ENCODE results near the gene PRKCSH.
"Not testable (repeated sequence)": the region's sequence is repeated elsewhere in the genome, so short reads cannot be mapped to it uniquely, and the experiment has no call there.

The PRKCSH gene

DNA sequence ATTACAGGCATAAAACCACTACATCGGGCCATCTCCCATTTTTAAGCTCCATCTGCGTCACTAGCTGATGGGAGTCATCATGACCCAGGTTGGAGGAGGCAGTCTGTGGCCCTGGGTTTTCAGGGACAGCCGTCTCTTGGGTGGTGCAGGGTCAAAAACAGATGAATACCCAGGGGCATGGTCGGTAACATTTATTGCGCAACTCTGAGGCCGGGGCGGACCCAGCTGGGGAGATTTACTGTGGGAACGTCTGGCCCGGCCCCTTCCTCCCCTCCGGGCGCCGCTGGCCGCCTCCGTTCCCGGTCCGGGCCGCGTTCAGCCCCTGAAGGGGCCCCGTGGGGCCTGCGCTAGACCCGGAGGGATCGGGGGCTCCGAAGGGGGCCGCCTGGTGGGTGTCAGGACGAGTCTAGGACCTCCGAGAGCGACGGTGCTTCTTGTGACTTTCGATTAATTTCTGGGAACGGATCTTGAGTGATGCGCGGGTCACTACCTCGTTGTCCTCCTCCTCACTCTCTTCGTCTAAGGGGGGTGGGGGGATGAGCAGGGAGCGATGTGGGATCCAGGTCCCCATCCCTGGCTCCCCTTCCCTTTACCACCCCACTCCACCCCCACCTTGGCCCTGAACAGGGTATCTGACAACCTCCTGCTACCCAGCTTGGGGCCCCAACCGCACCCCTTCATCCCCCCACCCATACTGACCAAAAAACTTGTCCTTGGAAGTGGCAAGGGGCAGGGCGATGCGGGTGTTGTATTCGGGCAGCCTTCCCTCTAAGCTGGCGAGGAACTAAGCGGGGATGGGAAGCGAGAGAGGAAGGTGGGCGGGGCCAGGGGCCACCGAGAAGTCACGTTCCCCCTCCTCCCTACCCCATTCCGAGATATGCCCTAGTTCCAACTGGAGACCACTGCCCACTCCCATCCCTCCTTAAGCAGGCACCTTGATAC lies 14.7 kb upstream of the PRKCSH start:
- peak; percentile 40 for DNase-seq (ENCODE audit: low spot score)

DNA sequence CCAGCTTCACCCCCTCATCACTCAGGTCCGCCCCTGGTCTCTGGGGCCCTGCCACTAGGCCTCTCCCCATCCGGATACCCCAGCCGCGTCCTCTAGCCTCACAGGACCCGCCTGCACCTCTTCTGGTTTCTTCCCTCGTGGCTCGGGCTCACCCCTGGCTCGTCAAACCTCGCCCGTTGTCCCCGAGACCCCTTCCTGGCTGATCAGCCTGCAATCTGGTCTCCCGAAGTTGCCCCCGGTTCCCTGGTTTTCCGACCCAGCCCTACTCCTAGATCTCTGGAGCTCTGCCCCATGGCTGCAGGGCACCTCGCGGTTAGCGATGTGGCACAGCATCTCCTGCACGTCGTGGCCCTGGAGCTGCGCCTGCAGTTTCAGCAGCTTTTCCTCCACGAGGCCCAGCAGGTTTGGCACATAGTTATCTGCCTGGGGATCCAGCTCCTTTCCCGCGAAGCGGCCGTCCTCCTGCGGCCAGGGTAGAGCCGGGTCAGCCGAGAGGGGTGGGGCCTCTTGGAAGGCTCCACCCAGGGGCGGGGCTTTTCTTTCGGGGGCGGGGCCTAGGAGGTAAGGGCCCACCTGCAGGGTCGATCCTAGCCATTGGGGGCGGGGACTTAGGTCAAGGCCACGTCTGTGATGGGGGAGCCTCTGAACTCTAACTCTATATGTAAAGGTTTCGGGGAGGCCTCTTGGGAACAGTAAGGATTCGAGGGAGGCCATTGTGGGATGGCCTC lies 13.9 kb upstream of the PRKCSH start:
- DNase-seq (ENCODE audit: low spot score), result no peak

DNA sequence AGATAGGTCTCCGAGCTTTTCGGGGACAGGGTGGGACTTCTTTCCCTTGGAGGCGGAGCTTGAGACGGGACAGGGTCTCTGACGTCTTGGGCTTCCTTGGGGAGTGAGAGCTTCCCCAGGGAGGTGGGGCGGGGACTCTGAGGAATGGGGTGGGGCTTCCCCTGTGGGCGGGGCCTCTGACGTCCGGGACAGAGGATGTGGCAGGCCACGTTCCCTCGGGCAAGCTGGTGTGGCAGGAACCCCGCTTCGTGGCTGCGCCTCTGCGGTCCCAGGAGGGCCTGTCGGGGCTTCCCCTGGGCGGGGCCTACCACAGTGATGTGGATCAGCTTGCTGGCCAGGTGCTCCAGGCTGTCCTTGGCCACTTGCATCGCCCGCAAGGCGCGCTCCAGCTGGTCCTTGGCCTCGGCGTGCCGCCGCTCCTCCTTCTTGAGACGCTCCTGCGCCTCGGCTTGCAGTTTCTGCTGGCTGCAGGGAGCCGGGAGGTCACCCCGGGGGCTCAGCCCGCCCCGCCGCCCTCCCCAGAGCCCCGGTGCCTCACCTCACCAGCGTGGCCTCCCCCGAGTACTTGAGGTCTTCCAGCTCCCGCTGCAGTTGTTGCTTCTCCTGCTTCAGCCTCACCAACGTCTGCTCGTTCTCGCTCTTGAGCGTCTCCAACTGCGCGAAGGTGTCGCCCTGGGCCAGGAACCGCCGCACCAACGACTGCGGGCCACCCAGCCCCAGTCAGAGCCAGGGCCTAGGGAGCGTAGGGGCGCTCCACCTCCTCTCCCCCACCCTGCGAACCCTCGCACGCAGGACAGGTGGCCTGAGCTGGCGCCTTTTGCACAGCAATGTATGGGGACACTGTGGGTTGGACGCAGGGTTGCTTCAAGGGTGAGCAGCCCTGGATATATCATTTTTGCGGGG lies 13.0 kb upstream of the PRKCSH start:
- DNase-seq (ENCODE audit: low spot score), result peak; percentile 51

DNA sequence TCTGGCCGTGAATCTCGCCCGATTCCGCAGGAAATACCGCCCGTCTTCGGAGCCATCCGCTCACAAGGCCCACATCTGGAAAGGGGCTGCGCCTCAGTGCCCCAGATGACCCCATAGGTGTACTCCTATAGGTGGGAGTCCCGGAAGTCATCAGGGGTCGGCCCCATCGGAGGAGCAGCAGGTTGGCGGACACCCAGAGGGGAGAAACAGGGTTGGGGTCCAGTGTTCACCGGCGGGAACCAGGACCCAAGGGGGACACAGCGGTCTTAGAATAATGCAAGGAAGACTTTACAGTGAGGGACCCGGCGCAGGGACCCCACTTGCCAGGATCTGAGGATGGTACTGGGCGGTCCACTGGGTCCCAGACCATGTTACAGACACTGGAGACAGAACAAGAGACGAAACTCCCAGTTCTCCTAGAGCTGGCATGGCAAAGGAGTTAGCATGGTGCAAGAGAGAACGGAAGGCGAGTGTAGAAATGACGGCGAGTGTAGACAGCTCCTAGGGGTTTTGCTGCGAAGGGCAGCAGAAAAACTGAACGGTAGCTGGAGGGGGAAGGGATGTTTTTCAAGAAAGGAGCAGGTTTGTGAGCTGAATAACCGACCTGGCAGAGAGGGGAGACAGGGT lies 12.2 kb upstream of the PRKCSH start:
- no peak for DNase-seq (ENCODE audit: low spot score)

DNA sequence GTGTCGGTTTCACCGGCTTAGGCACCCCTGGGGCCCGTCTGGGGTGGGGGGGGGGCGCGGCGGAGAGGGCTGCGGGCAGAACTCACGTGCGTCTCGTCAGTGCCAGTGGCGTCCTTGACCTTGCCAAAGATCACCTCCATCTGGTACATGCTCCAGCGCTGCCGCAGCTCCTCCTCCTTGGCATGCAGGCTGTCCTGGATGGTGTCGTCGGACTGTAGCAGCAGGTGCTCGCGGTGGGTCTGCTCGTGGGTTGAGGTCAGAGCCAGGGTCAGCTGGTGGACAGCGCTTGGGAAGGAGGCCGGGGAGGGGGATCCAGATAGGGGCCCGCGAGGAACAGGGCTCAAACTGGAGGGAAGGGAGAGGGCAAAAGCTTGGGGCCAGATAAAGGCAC lies 11.6 kb upstream of the PRKCSH start:
- no peak for DNase-seq (ENCODE audit: low spot score)

DNA sequence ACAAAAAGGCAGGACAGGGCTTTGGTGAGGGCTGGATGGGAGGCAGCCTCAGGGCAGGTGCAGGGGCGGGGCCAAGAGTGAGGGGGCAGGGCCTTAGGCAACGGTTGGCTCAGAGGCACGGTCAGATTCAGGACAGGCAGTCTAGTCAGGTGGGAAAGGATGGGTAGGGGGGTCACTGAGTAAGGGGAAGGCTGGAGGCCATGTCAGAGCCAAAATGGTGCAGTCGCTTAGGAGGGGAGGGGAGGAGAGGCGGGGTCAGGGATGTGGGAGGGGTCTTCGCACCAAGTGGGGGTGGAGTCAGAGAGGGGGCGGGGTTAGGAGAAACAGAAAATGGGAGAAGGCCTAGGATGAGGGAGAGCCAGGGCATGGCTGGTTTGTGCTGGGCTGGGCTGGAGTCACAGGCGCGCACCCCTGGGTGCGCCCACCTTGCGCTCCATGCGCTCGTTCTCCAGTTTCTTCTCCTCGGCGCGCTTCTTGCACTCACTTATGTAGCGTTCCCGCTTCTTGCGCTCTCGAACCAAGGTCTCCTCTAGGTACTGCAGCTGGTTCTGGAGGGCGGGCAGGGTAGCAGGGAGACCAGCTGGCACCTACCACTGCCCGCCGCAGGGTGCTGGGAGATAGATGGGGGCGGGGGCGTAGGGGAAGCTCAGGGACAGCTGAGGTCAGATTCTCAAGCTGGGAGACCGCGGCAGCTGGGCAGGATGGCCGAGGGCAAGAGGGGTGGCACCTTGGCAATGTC lies 9.5 kb upstream of the PRKCSH start:
- no peak for DNase-seq (ENCODE audit: low spot score)

DNA sequence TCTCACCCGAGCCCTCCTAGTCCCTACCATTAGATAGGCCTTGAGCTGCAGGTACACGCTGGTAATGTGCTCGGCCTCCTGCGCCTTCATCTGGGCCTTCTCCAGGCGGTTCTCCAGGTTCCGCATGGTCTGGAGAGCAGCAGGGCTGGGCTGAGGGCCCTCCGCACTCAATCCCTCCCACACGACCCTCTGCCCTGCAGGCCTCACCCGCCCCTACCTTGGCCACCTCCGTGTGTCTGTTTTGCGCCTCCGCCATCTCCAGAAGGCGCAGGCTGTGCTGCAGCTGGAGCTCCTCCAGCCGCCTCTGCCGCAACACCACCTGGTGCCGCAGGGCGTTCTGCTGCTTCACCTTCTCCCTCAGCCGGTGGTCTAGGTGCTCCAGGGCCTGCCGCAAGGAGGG lies 8.8 kb upstream of the PRKCSH start:
- DNase-seq (ENCODE audit: low spot score), result no peak

DNA sequence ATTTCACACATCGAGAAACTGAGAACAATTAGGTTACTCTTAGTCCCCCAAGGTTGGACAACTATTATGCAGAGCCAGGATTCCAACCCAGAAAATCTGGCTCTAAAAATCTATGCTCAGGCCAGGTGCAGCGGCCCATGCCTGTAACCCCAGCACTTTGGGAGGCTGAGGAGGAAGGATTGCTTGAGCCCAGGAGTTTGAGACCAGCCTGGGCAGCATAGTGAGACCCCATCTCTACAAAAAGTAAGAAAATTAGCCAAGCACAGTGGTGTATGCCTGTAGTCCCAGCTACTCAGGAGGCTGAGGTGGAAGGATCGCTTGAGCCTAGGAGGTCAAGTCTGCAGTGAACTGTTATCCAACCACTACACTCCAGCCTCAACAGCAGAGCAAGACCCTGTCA lies 1.9 kb upstream of the PRKCSH start:
- DNase-seq (ENCODE audit: low spot score), result not testable (repeated sequence)

DNA sequence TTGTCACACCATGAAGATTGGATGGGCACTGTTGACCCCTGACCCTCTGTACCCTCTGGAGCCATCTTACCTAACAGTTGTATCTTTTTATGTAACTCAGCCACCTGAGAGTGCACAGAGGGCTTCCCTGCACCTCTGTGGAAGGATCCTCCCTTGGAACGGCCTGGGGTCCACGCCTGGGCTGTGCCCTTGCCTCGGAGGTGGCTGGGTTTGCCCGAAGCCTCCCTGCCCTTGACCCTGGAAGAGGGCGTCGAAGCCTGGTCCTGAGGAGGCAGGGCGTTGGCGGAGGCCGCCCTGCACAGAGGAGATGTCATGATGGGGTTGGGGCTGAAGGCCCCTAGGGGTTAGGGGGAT lies 755 bp upstream of the PRKCSH start:
- DNase-seq (ENCODE audit: low spot score), result no peak

DNA sequence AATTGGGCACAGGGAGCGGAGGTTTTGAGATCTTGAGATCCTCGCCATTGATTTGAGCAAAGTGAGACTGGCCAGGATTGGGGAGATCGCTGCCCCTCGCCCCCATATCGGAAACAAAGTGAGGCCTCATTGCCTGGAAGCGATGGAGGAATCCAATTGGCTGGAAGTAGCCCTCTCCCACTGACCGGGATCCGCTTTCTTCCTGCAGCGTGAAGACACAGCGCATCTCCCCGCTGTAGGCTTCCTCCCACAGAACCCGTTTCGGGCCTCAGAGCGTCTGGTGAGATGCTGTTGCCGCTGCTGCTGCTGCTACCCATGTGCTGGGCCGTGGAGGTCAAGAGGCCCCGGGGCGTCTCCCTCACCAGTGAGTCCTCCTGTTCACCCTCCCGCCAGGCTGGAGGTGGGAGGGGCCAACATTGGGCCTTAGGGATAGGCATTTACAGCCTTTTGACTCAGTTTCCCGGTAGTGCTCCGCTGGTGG lies 438 bp downstream of the PRKCSH start:
- no peak for DNase-seq (ENCODE audit: low spot score)

DNA sequence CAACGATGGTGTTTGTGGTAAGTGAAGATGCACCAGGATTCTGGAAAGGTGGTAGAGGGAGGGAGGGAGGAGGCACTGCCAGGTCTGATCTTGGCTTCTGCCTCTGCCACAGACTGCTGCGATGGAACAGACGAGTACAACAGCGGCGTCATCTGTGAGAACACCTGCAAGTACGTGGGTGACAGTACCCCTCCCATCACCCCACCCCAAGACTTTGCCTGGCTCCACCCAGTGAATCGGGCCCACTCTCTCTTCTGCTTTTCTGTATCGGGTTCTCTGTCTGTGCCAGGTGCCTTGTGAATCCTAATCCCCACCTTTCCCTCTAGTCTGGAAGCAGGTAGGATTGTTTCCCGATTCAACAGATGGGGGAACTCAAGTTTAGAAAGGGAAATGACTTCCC lies 2.5 kb downstream of the PRKCSH start:
- no peak for DNase-seq (ENCODE audit: low spot score)

DNA sequence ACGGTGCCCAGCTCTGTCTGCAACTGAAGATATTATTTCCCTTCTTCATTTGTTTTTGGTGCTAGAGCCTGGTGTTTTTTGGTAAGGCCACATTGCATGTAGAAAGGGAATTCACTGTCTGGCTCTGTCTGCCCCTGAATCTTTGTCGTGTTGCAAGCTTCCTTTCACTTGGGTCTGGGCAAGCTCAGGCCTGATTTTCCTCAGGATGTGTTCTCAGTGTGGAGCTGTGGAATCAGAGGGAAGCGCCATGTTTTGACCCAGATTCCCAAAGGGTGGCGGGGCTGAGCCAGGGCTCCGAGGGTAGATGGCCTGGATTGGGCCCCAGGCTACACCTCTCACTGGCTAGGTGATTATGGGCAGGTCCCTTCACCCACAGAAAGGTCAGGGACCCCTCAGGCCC lies 8.6 kb downstream of the PRKCSH start:
- no peak for DNase-seq (ENCODE audit: low spot score)

DNA sequence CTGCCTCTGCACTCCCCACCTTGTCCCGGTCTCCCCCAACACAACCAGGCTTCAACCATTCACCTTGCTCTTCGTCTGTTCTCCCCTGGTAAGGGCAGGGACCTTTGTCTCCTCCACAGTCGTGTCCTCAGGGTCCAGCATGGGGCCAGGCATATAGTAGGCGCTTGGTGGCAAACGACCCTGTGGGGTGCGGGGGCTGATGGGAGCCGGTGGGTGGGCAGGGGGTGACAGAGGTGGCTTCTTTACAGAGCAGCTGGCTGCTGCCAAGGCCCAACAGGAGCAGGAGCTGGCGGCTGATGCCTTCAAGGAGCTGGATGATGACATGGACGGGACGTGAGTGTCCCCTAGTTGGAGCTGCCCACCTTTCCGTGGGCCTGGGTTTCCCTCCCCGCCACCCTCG lies 9.7 kb downstream of the PRKCSH start:
- no peak for DNase-seq (ENCODE audit: low spot score)

DNA sequence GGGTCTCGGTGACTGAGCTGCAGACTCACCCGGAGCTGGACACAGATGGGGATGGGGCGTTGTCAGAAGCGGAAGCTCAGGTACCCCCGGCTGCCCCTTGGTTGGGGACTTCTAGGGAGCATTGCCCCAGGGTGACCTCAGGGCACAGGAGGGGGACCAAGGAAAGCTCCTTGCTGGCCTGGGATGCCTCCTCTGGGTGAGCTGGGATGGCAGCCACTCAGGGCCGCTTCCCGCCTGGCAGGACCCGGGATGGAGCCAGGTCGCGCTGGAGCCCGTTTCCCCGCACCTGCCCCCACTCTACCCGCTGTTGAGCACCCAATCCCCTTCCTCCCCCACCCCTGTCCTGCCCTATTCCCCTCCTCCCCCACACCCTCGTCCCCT lies 10.8 kb downstream of the PRKCSH start:
- no peak for DNase-seq (ENCODE audit: low spot score)

DNA sequence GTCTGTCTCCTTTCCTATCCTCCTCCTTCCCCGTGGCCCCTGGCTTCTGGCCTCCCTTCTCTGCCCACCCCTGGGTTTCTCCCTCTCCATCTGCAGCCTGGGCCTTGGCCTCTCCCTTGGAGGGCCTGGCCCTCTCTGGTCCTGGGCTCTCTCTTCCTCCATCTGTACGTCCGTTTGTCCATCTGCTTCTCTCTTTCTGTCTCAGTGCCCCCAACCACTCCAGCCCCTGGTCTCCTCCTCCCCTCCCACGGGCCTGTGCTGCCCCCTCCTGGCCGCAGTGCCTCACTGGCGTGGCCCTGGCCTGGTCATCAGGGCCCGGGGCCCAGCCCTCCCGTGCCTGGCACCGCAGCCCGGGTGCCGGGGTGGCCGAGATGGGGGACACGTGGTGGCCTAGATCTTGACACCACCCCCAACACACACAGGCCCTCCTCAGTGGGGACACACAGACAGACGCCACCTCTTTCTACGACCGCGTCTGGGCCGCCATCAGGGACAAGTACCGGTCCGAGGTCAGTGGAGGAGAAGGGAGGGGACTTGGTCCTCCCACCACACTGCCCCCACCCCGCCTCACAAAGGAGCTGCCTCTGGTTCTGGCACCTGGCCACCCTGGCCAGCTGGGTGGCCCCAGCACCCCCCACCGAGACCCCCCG lies 11.3 kb downstream of the PRKCSH start:
- DNase-seq (ENCODE audit: low spot score), result peak; percentile 90

DNA sequence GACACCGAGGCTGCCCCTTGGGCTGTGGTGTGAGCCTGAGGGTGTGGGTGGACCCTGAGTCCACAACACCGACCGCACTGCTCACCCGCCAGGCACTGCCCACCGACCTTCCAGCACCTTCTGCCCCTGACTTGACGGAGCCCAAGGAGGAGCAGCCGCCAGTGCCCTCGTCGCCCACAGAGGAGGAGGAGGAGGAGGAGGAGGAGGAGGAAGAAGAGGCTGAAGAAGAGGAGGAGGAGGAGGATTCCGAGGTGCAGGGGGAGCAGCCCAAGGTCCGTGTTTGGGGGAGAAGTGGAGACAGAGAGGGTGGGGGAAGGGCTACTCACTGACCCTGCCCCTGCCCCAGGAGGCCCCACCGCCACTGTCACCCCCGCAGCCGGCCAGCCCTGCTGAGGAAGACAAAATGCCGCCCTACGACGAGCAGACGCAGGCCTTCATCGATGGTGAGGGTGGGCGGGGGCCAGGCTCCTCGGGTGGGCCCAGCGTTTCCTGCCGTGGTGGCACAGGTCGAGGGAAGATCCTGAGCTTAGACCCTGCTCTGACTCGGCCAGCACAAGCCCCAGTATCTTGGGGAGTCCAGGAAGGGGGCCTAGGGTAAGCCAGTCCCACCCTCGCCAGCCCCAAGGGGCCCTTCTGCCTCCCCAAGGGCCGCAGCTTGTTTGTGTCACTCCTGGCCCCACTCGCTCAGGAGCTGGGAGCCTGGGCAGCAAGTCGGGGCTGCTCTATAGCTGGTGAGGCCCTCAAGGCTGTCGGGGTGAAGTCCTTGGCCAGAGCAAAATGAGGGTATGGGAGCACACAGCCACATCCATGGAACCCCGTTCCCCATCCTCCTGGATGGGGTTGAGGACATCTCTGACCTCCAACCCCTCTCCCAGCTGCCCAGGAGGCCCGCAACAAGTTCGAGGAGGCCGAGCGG lies 12.2 kb downstream of the PRKCSH start:
- DNase-seq (ENCODE audit: low spot score), result no peak

DNA sequence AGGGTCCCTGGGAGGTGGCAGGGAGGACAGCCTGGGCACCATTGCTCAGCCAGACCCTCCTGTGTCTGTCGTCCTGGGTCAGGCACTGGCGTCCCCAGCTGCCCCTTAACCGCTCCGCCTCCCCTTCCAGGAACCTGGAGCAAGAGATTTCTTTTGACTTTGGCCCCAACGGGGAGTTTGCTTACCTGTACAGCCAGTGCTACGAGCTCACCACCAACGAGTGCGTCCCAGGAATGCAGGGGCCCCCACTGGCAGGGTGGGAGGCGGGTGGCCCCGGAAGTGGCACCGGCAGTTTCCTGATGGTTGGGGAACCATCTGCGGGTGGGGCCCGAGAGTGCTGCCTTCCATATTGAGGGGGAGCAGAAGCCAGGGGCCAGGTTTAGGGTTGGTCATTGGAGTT lies 13.0 kb downstream of the PRKCSH start:
- no peak for DNase-seq (ENCODE audit: low spot score)

DNA sequence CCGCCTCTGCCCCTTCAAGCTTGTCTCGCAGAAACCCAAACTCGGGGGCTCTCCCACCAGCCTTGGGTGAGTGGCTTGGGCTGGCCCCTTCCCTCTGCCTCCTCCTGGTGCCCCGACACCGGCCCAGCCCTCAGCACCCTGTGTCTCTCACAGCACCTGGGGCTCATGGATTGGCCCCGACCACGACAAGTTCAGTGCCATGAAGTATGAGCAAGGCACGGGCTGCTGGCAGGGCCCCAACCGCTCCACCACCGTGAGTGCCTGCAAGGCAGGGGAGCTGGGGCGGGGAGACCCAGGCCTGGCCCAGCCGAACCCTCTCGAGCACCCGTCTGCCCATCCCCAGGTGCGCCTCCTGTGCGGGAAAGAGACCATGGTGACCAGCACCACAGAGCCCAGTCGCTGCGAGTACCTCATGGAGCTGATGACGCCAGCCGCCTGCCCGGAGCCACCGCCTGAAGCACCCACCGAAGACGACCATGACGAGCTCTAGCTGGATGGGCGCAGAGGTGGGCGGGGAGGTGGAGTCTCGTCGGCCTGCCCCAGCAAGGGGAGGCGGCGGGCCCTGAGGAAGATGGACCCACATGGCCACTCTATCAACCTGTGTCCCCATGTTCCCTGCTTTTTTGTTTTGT lies 13.6 kb downstream of the PRKCSH start:
- DNase-seq (ENCODE audit: low spot score), result no peak

Data from Ammon's horn (tissue), 1 donor.